Transverse colon (tissue), 4 donors: Measurements from ENCODE around the gene ZNF280C. TPM values are rescaled to one million over a fixed set of nuclear protein-coding genes. Genes with fewer than 3 reads are reported as not detected.

Experiments used
- DNase-seq: peaks from one replicate; pipeline ENCODE4 v3.0.0-alpha.2; 2019
- H3K27ac ChIP-seq, 4 donors: fragments of 200-600 bp; sonication (generic); 2 replicates each; pipeline ENCODE4 v1.5.1; 2016 to 2018; ENCODE audit warnings: inconsistent platforms in 4 of 4
- H3K27me3 ChIP-seq: fragments of 200-600 bp; sonication (generic); 2 replicates; pipeline ENCODE4 v1.5.1; 2017; ENCODE audit warnings: inconsistent platforms
- H3K36me3 ChIP-seq, 4 donors: fragments of 200-600 bp; sonication (generic); 2 replicates each; pipeline ENCODE4 v1.5.1; 2017 to 2019; ENCODE audit warnings: inconsistent platforms in 4 of 4
- H3K4me1 ChIP-seq, 4 donors: fragments of 200-600 bp; sonication (generic); 2 replicates each; pipeline ENCODE4 v1.5.1; 2017 to 2020; ENCODE audit warnings: inconsistent platforms in 4 of 4
- H3K4me3 ChIP-seq, 4 donors: fragments of 200-600 bp; sonication (generic); 1 replicate in 1 of 4; 2 replicates in 3 of 4; pipeline versions ENCODE4 v1.5.1 to v1.6.1; 2017 to 2019; ENCODE audit warnings: inconsistent platforms in 4 of 4
- H3K9me3 ChIP-seq, 2 donors: fragments of 200-600 bp; sonication (generic); 2 replicates each; pipeline ENCODE4 v1.5.1; 2017 to 2019; ENCODE audit warnings: inconsistent platforms in 2 of 2
- EP300 ChIP-seq: sonication (generic); formaldehyde crosslinking; IDR thresholded peaks from one replicate; pipeline ENCODE4 v1.6.1; 2017; ENCODE audit warnings: antibody characterized with exemption, low read depth
- POLR2A ChIP-seq: fragments of 450-650 bp; IDR thresholded peaks from one replicate; pipeline ENCODE4 v1.6.1; 2016; ENCODE audit warnings: antibody characterized with exemption, mild to moderate bottlenecking, moderate library complexity
- POLR2AphosphoS5 ChIP-seq, 3 donors: sonication (generic); formaldehyde crosslinking; IDR thresholded peaks; one replicate each; pipeline ENCODE4 v1.6.1; 2016; ENCODE audit warnings: antibody characterized with exemption in 3 of 3
- WGBS, 2 donors: methylation state at CpG; one replicate each; pipeline ENCODE4 v1.1.5; 2018; ENCODE audit warnings: low coverage in 1 of 2; 5-methylcytosine and 5-hydroxymethylcytosine counted together
- in situ Hi-C, 4 donors: fragments of 200-750 bp; cut with MboI; loops; one replicate each; pipeline versions ENCODE4 v1.15.0 to v1.15.1; 2017; ENCODE audit warnings: low sequenced_read_pairs in 3 of 4, low pct_ligation_motif_present in 1 of 4, low pct_unique_long_range_greater_than_20kb in 1 of 4
- intact Hi-C: fragments of 100-400 bp; cut with DNase I; formaldehyde crosslinking; loops from one replicate; pipeline ENCODE4 v1.15.1; 2023; ENCODE audit warnings: low total_unique reads
- total RNA-seq, 4 donors: library from RNA; depleted of rRNA; stranded (reverse); fragments of >200 nt; gene quantifications; one replicate each; pipeline ENCODE4 v1.1.0, GENCODE V29; 2016
- TF ChIP-seq, protein P1 (sequence below), 5 experiments: fragments of 200-600 bp in 3 of 5; fragments of 450-650 bp in 2 of 5; sonication (generic) in 3 of 5; IDR thresholded peaks; 1 replicate in 2 of 5; 2 replicates in 3 of 5; pipeline ENCODE4 v1.5.1; 2016 to 2017; ENCODE audit warnings: antibody characterized with exemption in 5 of 5, inconsistent platforms in 3 of 5, mild to moderate bottlenecking in 2 of 5, moderate library complexity in 1 of 5

Gene ZNF280C
- total RNA-seq = 1 to 10 TPM; 2.3 to 4.2 (median 3.2) TPM

DNA sequence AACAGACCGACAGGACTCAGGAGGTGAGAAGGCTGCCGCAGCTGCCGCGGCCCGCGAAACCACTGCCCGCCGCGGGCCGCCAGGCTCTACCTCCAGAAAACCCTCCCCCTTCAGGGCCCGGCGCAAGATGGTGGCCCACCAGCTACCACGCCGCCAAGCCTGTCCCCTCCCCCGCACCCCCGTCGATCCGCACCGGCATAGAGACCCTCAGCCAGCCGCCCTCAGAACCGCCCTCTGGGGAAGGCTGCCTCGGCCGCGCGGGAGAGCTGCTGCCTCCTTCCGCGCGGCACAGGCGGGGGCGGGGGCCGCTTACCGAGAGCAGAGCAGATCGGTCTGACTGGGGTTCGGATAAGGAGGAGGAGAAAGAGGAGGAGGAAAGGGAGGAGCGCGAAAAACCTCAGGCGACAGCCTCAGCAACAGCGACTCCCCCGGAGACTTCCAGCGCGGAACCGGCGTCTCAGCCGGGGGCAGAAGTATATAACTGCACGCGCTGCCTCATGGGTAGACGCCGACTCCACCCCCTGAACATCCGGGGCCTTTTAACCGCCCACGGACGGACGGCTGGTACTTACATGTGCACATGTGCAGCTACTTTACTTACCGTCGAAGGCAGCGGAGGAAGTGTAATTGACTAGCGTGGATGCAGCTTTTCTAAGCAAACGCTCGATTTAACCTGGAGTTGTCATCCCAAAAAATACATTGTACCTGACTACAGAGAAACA is at the start of gene ZNF280C:
ZNF280C (minus strand) TSS at position 451 of the 722 bp plus-strand sequence. CDS start 8,450 bp downstream, outside the sequence.
- Histone ChIP-seq H3K27ac (peak within 1 kb of the TSS; percentile 76 to 90 (median 85)), H3K4me1 (peaks cover 0 to 9% (median 3%) of the 10 kb centered on the region in 4 donors), H3K36me3 (no peaks in the 10 kb centered on the region), H3K9me3 (no peaks in the 10 kb centered on the region), H3K27me3 (no peaks in the 10 kb centered on the region), H3K4me3 (peak within 1 kb of the TSS; percentile 4 to 80 (median 60))
- peak; percentile 86 to 91 (median 88) for TF ChIP-seq POLR2AphosphoS5 (IDR thresholded peaks at IDR 0.05)
- peak; percentile 83 for TF ChIP-seq POLR2A
- no peak for TF ChIP-seq EP300
- TF ChIP-seq, protein P1, sequence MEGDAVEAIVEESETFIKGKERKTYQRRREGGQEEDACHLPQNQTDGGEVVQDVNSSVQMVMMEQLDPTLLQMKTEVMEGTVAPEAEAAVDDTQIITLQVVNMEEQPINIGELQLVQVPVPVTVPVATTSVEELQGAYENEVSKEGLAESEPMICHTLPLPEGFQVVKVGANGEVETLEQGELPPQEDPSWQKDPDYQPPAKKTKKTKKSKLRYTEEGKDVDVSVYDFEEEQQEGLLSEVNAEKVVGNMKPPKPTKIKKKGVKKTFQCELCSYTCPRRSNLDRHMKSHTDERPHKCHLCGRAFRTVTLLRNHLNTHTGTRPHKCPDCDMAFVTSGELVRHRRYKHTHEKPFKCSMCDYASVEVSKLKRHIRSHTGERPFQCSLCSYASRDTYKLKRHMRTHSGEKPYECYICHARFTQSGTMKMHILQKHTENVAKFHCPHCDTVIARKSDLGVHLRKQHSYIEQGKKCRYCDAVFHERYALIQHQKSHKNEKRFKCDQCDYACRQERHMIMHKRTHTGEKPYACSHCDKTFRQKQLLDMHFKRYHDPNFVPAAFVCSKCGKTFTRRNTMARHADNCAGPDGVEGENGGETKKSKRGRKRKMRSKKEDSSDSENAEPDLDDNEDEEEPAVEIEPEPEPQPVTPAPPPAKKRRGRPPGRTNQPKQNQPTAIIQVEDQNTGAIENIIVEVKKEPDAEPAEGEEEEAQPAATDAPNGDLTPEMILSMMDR (IDR thresholded peaks at IDR 0.05) = peak in 1 of 5 experiments; percentile 7
- peak; percentile 92 for DNase-seq
- 34% methylated on average over 52 of the region's 59 CpGs; no CpG with 5 or more reads in 1 of the 2 donors for WGBS, 2 donors
- in situ Hi-C loops = no loop called here
- intact Hi-C loops = no loop called here

DNA sequence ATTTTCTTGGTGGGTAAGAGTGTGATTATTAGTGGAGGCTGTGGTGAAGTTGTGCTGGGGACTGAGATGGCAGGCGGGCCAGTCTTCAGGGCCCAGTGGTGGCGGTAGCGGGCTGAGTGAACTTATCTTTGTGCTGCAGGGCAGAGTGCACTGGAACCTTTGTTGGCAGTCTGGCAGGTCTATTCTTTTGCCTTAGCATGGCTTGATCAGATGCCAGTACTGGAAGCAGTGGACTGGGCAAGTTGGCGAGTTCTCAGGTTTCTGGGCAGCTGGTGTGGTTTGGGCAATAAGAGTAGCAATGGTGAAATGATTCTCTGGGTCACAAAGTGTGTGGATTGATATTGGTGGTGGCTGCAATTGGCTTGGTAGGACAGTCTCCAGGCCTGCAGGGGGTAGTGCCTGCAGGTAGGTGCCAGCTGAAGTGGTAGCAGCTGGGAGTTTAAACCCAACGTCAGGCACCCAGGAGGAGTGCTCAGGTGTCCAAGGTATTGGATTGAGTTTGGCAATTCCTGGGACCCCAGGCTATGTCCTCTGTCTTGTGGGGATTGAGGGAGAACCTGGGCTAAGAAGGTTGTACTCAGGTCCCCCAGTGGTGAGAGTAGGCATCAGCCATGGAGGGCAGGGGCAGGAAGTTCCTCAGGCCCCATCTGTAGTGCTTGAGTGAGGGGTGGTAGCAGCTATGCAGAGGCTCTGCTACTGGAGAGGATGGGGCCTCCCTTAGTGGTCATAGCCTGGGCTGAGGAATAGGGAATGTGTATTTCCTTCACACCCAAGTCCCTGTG is 36.1 kb upstream of the ZNF280C start:
- 69% methylated on average over 5 of the region's 5 CpGs; no CpG with 5 or more reads in 1 of the 2 donors for WGBS, 2 donors
- in situ Hi-C loops = no loop called here
- Histone ChIP-seq H3K27me3 (no peaks in the 10 kb centered on the region), H3K9me3 (no peaks in the 10 kb centered on the region), H3K4me3 (no peak overlapping the region), H3K27ac (no peak overlapping the region), H3K4me1 (no peaks in the 10 kb centered on the region), H3K36me3 (no peaks in the 10 kb centered on the region)
- TF ChIP-seq POLR2A = no peak
- TF ChIP-seq POLR2AphosphoS5 (IDR thresholded peaks at IDR 0.05) = no peak
- TF ChIP-seq EP300 = no peak
- TF ChIP-seq, protein P1 (IDR thresholded peaks at IDR 0.05) = no peak
- intact Hi-C loops = no loop called here
- no peak for DNase-seq

DNA sequence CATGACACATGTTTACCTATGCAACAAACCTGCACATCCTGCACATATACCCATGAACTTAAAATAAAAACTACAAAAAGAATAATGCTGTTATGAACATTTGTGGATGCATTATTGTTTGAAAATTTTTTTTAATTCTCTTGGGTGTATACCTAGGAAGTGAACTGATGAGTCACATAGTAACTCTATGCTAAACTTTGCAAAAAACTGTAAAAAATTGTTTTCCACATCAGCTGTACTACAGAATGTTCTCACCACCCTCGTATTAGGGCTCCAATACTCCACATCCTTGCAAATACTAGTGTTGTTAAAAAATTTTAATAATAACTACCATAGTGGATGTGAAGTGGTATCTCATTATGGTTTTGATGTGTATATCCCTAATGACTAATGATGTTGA is 33.3 kb upstream of the ZNF280C start:
- Histone ChIP-seq H3K27me3 (no peaks in the 10 kb centered on the region), H3K4me1 (no peaks in the 10 kb centered on the region), H3K27ac (no peak overlapping the region), H3K36me3 (no peaks in the 10 kb centered on the region), H3K4me3 (no peak overlapping the region), H3K9me3 (no peaks in the 10 kb centered on the region)
- WGBS, 2 donors = 60% methylated on average over 1 of the region's 1 CpG; no CpG with 5 or more reads in 1 of the 2 donors
- no peak for DNase-seq
- in situ Hi-C loops = no loop called here
- intact Hi-C loops = no loop called here
- no peak for TF ChIP-seq EP300
- no peak for TF ChIP-seq POLR2AphosphoS5 (IDR thresholded peaks at IDR 0.05)
- no peak for TF ChIP-seq POLR2A
- TF ChIP-seq, protein P1 (IDR thresholded peaks at IDR 0.05) = no peak

DNA sequence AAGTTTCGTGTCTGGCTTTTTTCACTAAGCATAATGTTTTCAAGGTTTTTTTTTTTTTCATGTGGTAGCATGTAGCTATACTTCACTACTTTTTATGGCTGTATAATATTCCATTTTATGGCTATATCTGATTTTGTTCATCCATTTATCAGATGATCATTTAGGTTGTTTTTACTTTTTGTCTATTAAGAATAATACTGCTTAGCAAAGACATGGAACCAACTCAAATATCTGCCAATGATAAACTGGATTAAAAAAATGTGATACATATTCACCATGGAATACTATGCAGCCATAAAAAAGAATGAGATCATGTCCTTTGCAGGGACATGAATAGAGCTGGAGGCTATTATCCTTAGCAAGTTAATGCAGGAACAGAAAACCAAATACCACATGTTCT is 32.7 kb upstream of the ZNF280C start:
- no peaks in the 10 kb centered on the region for H3K9me3 ChIP-seq
- WGBS, 2 donors = 78 to 80% methylated on average over 1 of the region's 1 CpG
- no peak overlapping the region for H3K27ac ChIP-seq
- no peaks in the 10 kb centered on the region for H3K36me3 ChIP-seq
- in situ Hi-C loops (no loop called here), intact Hi-C loops (no loop called here)
- no peaks in the 10 kb centered on the region for H3K4me1 ChIP-seq
- no peaks in the 10 kb centered on the region for H3K27me3 ChIP-seq
- TF ChIP-seq EP300 = no peak
- H3K4me3 ChIP-seq = no peak overlapping the region
- no peak for DNase-seq
